Parathyroid adenoma (tissue), 2 donors: ENCODE measurements around the gene ASPDH.
A peak's percentile ranks its signal among the peaks of the same experiment; 100 is the strongest.

Experiments
- H2AFZ ChIP-seq: fragments of 300-600 bp; sonication (generic); one replicate; pipeline ENCODE4 v1.7.0; 2017; ENCODE audit warnings: antibody characterized with exemption, mild to moderate bottlenecking
- H3K27ac ChIP-seq: fragments of 300-600 bp; sonication (generic); one replicate; pipeline ENCODE4 v1.7.0; 2017
- H3K27me3 ChIP-seq: fragments of 300-600 bp; sonication (generic); one replicate; pipeline ENCODE4 v1.7.0; 2017; ENCODE audit warnings: low read length; ENCODE audit not compliant: control insufficient read depth, insufficient read depth
- H3K36me3 ChIP-seq: fragments of 300-600 bp; sonication (generic); one replicate; pipeline ENCODE4 v1.7.0; 2017; ENCODE audit warnings: low read length; ENCODE audit not compliant: control insufficient read depth, insufficient read depth
- H3K4me1 ChIP-seq: fragments of 300-600 bp; sonication (generic); one replicate; pipeline ENCODE4 v1.7.0; 2017; ENCODE audit warnings: control low read depth
- H3K4me2 ChIP-seq: fragments of 300-600 bp; sonication (generic); one replicate; pipeline ENCODE4 v1.7.0; 2017; ENCODE audit warnings: low read length
- H3K4me3 ChIP-seq: fragments of 300-600 bp; sonication (generic); one replicate; pipeline ENCODE4 v1.7.0; 2017; ENCODE audit warnings: low read depth, low read length
- H3K79me2 ChIP-seq: fragments of 300-600 bp; sonication (generic); one replicate; pipeline ENCODE4 v1.7.0; 2017; ENCODE audit warnings: control low read depth
- H3K9ac ChIP-seq: fragments of 300-600 bp; sonication (generic); one replicate; pipeline ENCODE4 v1.7.0; 2017; ENCODE audit warnings: mild to moderate bottlenecking
- H3K9me3 ChIP-seq: fragments of 300-600 bp; sonication (generic); one replicate; pipeline ENCODE4 v1.7.0; 2017; ENCODE audit warnings: low read length; ENCODE audit not compliant: control insufficient read depth
- CTCF ChIP-seq: fragments of 300-600 bp; sonication (generic); IDR thresholded peaks from one replicate; pipeline ENCODE4 v1.7.0; 2017; ENCODE audit warnings: antibody characterized with exemption, mild to moderate bottlenecking
- donor health status: primary hyperparathyroidism.

The ASPDH gene

GRCh38 chr19:50513746-50514345, at the start of gene ASPDH:
ASPDH (minus strand) TSS chr19:50513913; CDS start chr19:50513823, 90 bp downstream.
- Histone ChIP-seq H3K27ac (peak within 1 kb of the TSS; percentile 36), H3K4me2 (no peak within 1 kb of the TSS), H3K27me3 (no peaks in the 10 kb centered on the region), H3K79me2 (no peaks in the 10 kb centered on the region), H2AFZ (peak within 1 kb of the TSS; percentile 83), H3K36me3 (no peaks in the 10 kb centered on the region), H3K9me3 (no peaks in the 10 kb centered on the region), H3K9ac (no peak within 1 kb of the TSS), H3K4me3 (no peak within 1 kb of the TSS), H3K4me1 (peaks cover 13% of the 10 kb centered on the region)
- no peak for TF ChIP-seq CTCF

- no peaks in the 10 kb centered on the region for H3K79me2 ChIP-seq
- no peak for TF ChIP-seq CTCF
- no peak overlapping the region for H3K27ac ChIP-seq
- H3K9me3 ChIP-seq, result no peaks in the 10 kb centered on the region
- H3K4me1 ChIP-seq, result no peaks in the 10 kb centered on the region
- no peak overlapping the region for H2AFZ ChIP-seq
- H3K4me2 ChIP-seq, result no peak overlapping the region
- no peaks in the 10 kb centered on the region for H3K36me3 ChIP-seq
- no peak overlapping the region for H3K9ac ChIP-seq
- no peaks in the 10 kb centered on the region for H3K27me3 ChIP-seq
- H3K4me3 ChIP-seq, result no peak overlapping the region
Measured at GRCh38 chr19:50562996-50563395, 49.3 kb upstream of the ASPDH start.

- Histone ChIP-seq H3K9ac (no peak overlapping the region), H3K27me3 (no peaks in the 10 kb centered on the region), H3K9me3 (no peaks in the 10 kb centered on the region), H3K4me2 (no peak overlapping the region), H3K36me3 (no peaks in the 10 kb centered on the region), H3K4me1 (no peaks in the 10 kb centered on the region), H3K27ac (no peak overlapping the region), H3K4me3 (no peak overlapping the region), H2AFZ (no peak overlapping the region), H3K79me2 (no peaks in the 10 kb centered on the region)
- TF ChIP-seq CTCF, result no peak
Measured at GRCh38 chr19:50562329-50562728, 48.6 kb upstream of the ASPDH start.

DNA sequence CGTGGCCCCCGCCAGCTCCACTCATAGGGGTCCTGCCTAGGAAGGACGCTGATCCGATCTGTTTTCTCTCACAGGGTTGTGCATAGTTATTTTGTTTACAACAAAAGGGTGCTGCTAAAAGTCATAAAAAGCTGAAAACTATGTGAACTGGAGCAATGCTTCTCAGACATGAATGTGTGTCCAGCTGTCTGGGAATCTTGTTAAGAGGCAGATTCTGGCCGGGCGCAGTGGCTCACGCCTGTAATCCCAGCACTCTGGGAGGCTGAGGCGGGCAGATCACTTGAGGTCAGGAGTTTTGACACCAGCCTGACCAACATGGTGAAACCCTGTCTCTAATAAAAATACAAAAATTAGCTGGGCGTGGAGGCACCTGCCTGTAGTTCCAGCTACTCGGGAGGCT, 45.9 kb upstream of the ASPDH start:
- Histone ChIP-seq H3K4me3 (no peak overlapping the region), H3K36me3 (no peaks in the 10 kb centered on the region), H3K4me2 (no peak overlapping the region), H3K79me2 (no peaks in the 10 kb centered on the region), H3K27ac (no peak overlapping the region), H3K27me3 (peaks cover 4% of the 10 kb centered on the region), H3K4me1 (peaks cover 4% of the 10 kb centered on the region), H3K9me3 (no peaks in the 10 kb centered on the region), H3K9ac (no peak overlapping the region), H2AFZ (peak overlapping the region; percentile 20)
- TF ChIP-seq CTCF, result no peak

GRCh38 chr19:50558449-50558848, 44.7 kb upstream of the ASPDH start:
- no peaks in the 10 kb centered on the region for H3K9me3 ChIP-seq
- H3K4me1 ChIP-seq, result peaks cover 4% of the 10 kb centered on the region
- H3K36me3 ChIP-seq, result no peaks in the 10 kb centered on the region
- TF ChIP-seq CTCF, result no peak
- H3K79me2 ChIP-seq, result no peaks in the 10 kb centered on the region
- no peak overlapping the region for H2AFZ ChIP-seq
- H3K27me3 ChIP-seq, result peaks cover 4% of the 10 kb centered on the region
- no peak overlapping the region for H3K4me2 ChIP-seq
- H3K4me3 ChIP-seq, result no peak overlapping the region
- no peak overlapping the region for H3K27ac ChIP-seq
- no peak overlapping the region for H3K9ac ChIP-seq
